ENCODE data around the gene PSMD7.

PSMD7 gene

DNA sequence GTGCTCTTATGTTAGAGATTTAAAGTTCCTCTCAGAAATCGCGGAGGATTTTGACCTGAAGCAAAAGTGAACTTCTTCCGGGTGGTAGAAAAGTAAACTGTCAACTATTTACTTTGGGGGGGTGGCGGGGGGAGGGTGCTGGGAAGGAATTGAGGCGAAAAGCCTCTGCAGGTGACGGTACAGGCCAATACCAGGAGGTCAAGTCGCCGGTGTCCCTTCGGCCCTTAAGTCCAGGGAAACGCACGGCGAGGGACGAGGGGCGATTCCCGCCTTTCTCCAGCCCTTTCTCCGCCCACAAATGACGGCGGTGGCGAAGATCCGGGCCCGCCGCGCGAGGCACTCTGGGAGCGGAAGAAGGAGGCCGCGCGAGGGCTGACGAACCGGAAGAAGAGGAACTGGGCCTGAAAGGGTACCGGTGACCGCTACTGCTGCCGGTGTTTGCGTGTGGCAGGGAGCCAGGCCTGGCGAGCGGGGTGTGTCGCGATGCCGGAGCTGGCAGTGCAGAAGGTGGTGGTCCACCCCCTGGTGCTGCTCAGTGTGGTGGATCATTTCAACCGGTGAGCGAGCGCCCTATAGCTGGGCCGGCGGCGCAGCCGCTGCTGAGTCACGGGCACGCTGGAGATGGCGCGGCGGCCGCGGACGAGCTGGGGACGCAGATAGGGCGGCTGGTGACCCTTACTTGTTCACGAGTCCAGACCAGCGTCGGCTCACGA lies at the start of gene PSMD7:
Gene PSMD7 (plus strand): TSS at position 383 of the 713 bp plus-strand sequence. CDS start 101 bp downstream, at position 484.
- ATAC-seq (ENCODE audit: low read depth) (peak; percentile 84), DNase-seq (ENCODE audit: low spot score) (peak; percentile 91)
- Histone ChIP-seq H3K4me1 (ENCODE audit: insufficient read depth, poor library complexity, severe bottlenecking) (peaks cover 9% of the 10 kb centered on the region), H3K27me3 (ENCODE audit: insufficient read depth, poor library complexity, severe bottlenecking) (no peaks in the 10 kb centered on the region), H3K27ac (ENCODE audit: poor library complexity, severe bottlenecking) (peak within 1 kb of the TSS; percentile 73), H3K9me3 (ENCODE audit: severe bottlenecking) (no peaks in the 10 kb centered on the region), H3K4me3 (ENCODE audit: severe bottlenecking) (peak within 1 kb of the TSS; percentile 89), H3K36me3 (ENCODE audit: low read depth) (peaks cover 38% of the 10 kb centered on the region)
- TF ChIP-seq, protein P1, sequence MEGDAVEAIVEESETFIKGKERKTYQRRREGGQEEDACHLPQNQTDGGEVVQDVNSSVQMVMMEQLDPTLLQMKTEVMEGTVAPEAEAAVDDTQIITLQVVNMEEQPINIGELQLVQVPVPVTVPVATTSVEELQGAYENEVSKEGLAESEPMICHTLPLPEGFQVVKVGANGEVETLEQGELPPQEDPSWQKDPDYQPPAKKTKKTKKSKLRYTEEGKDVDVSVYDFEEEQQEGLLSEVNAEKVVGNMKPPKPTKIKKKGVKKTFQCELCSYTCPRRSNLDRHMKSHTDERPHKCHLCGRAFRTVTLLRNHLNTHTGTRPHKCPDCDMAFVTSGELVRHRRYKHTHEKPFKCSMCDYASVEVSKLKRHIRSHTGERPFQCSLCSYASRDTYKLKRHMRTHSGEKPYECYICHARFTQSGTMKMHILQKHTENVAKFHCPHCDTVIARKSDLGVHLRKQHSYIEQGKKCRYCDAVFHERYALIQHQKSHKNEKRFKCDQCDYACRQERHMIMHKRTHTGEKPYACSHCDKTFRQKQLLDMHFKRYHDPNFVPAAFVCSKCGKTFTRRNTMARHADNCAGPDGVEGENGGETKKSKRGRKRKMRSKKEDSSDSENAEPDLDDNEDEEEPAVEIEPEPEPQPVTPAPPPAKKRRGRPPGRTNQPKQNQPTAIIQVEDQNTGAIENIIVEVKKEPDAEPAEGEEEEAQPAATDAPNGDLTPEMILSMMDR (IDR thresholded peaks at IDR 0.05; ENCODE audit: poor library complexity, severe bottlenecking) = no peak

DNA sequence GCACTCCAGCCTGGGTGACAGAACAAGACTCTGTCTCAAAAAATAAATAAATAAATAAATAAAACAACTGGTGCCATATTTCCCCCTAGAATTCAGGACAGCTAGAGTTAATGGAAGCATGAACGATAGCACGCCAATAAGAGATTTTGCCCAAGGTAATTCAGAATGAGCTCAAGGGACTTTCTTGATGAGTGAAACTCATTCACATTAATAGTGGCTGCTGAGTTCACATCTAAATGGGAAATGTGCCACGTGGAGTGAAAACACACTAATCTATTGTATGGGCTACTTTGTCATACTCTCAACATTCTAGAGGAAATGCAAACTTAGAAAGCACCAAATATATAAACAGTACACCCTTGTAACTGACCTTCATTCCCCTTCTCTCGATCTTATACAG lies 47.4 kb upstream of the PSMD7 start:
- Histone ChIP-seq H3K36me3 (ENCODE audit: low read depth) (no peaks in the 10 kb centered on the region), H3K4me1 (ENCODE audit: insufficient read depth, poor library complexity, severe bottlenecking) (no peaks in the 10 kb centered on the region), H3K9me3 (ENCODE audit: severe bottlenecking) (no peaks in the 10 kb centered on the region), H3K4me3 (ENCODE audit: severe bottlenecking) (no peak overlapping the region), H3K27me3 (ENCODE audit: insufficient read depth, poor library complexity, severe bottlenecking) (peaks cover 15% of the 10 kb centered on the region), H3K27ac (ENCODE audit: poor library complexity, severe bottlenecking) (no peak overlapping the region)
- TF ChIP-seq, protein P1 (IDR thresholded peaks at IDR 0.05; ENCODE audit: poor library complexity, severe bottlenecking) = no peak
- DNase-seq (ENCODE audit: low spot score) = no peak
- ATAC-seq (ENCODE audit: low read depth) = no peak

DNA sequence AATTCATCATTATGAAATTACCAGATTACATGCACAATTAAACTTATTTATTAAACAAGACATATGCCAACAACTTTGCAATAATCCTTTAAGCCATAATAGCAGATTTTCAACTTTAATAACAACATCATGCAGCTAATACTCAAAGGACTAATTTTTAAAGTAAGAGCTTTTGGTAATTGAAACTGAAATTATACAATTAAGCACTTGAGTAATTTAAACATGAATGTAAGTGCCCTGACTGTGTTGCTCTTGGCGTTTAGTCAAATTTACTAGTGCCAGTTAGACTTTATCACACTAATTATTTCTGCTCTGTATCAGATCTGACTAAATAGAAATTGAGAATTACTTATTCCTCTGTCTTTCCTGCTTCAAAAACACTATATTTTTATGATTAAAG lies 46.8 kb upstream of the PSMD7 start:
- Histone ChIP-seq H3K4me1 (ENCODE audit: insufficient read depth, poor library complexity, severe bottlenecking) (no peaks in the 10 kb centered on the region), H3K4me3 (ENCODE audit: severe bottlenecking) (no peak overlapping the region), H3K36me3 (ENCODE audit: low read depth) (no peaks in the 10 kb centered on the region), H3K27me3 (ENCODE audit: insufficient read depth, poor library complexity, severe bottlenecking) (peaks cover 14% of the 10 kb centered on the region), H3K9me3 (ENCODE audit: severe bottlenecking) (no peaks in the 10 kb centered on the region), H3K27ac (ENCODE audit: poor library complexity, severe bottlenecking) (no peak overlapping the region)
- DNase-seq (ENCODE audit: low spot score) = no peak
- no peak for ATAC-seq (ENCODE audit: low read depth)
- TF ChIP-seq, protein P1 (IDR thresholded peaks at IDR 0.05; ENCODE audit: poor library complexity, severe bottlenecking) = no peak

DNA sequence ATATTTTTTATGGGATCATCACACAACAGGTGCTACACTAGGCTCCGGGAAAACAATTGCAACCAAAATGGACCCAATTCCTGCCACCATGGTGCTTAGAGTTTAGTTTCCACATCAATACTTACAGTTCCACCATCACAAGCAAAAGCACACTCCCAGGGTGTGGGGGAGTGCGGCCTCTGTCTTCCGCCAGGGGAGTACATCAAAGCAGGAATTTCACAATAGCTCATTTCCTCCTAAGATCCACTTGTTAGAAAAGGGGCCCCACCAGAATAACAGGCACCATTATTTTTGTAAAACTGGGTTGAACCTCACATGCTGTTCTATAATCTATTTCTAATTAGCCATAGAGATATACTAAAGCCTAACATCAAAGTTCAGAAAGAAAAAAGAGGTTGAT lies 44.3 kb upstream of the PSMD7 start:
- no peaks in the 10 kb centered on the region for H3K9me3 ChIP-seq (ENCODE audit: severe bottlenecking)
- H3K27me3 ChIP-seq (ENCODE audit: insufficient read depth, poor library complexity, severe bottlenecking) = peaks cover 10% of the 10 kb centered on the region
- ATAC-seq (ENCODE audit: low read depth) (no peak), DNase-seq (ENCODE audit: low spot score) (no peak)
- H3K4me1 ChIP-seq (ENCODE audit: insufficient read depth, poor library complexity, severe bottlenecking) = no peaks in the 10 kb centered on the region
- TF ChIP-seq, protein P1 (IDR thresholded peaks at IDR 0.05; ENCODE audit: poor library complexity, severe bottlenecking) = no peak
- no peaks in the 10 kb centered on the region for H3K36me3 ChIP-seq (ENCODE audit: low read depth)
- no peak overlapping the region for H3K27ac ChIP-seq (ENCODE audit: poor library complexity, severe bottlenecking)
- no peak overlapping the region for H3K4me3 ChIP-seq (ENCODE audit: severe bottlenecking)
